HG02840 (cell line): ENCODE results near the gene SOWAHA.
"Not testable (repeated sequence)": the region's sequence is repeated elsewhere in the genome, so short reads cannot be mapped to it uniquely, and the experiment has no call there.

Source experiments
- ATAC-seq: cut with Tn5 transposase; IDR thresholded peaks from one replicate; pipeline ENCODE4 v1.9.1; 2021; ENCODE audit warnings: mild to moderate bottlenecking, moderate library complexity, moderate number of reproducible peaks; ENCODE audit not compliant: unreplicated experiment, low FRiP score

The SOWAHA gene

DNA sequence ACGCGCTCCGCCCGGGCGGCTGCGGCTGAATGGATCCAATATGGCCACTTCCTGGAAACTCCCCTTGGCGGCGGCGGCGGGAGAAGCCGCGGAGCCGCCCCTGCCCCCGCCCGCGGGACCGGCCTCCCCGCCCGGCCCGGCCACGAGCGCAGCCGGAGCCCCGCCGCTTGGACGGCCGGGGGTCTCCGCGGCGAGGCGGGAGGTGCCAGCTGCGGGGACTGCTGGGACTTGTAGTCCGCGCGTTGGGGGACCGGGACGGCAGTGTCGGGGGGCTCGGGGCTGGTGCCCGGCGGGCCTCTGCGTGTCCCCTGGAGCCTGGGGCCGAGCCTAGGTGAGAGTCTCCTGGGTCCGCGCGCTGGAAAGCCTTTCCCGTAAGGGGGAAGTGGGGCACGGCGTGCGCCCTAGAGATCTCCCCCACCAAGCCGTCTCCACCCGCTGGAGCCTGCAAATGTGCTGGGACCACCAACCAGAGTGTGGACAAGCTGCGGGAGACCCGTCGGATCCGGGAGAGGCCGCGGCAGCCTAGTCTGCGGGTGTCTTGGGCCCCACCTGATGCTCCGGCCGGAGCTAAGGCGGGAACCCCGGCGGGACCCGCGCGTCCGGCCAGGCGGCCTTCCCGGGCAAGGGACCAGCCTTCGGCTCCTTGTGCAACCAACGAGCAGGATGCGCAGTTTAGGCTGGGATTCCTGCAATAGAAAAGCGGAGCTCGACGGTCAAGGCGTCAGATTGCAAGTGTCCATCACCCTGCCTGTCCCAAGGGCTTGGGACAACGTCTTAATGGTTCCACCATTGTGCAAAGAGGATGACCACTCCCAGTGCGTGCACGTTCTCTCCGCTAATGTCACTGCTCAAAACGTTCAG is 35.7 kb upstream of the SOWAHA start, which contains the start of gene SEPTIN8:
Gene SEPTIN8, minus strand, starts transcription at position 31 of the 861 bp plus-strand sequence. CDS start 102 bp downstream, outside the sequence.
- peak; percentile 54 for ATAC-seq

DNA sequence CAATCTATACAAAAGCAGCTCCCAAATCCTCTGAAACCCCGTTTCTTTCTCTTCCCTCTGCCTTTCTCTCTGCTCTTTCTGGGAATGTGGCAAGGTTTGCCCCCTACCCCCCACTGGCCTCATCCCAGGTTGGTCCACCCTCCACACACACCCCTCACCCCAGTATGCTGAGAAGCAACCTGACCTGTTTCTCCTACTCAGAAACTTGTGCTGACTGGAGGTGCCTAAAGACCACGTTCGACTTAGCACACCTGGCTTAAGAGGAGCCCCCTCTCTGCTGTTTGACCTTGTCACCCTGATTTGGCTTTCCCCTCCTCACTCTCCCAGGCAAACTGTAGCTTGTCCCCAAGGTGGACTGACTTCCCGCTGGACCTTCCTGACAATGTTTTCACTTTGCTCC is 35.0 kb upstream of the SOWAHA start:
- ATAC-seq, result no peak

DNA sequence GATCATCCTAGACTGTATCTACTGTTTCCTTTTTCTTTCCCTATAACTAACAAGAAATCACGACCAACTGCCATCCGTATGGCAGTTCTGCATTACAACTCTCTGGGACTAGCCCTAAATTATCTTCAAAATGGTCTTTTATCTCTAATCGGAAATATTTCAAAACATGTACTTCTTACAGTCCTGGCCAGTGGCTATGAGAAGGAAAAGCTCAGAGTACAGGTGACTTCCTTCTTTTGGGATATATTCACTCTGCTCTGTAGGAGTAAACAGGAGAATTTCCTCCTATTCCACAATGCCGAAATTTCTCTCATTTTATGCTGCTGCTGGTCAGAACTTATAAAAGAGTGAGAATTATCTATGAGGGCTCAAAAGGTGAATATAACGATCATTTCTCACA is 34.2 kb upstream of the SOWAHA start:
- ATAC-seq, result no peak

DNA sequence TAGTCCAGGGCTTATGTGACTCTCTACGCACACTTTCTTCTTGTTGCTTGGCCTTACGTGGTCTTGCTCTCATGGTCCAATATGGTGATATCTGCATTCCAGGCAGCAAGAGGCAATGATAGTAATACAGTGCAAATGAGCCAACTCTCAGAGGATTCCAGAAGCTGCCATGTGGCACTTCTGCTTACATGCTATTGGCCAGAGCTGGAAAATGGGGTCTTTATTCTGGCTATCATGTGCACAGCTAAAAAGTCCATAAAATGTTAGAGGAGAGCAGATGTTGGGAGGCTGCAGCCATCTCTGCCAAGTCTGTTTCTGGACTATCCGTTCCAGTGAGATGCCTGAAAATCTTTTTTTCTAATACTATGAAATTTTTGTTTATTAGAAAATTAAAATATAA is 33.1 kb upstream of the SOWAHA start:
- ATAC-seq, result no peak

DNA sequence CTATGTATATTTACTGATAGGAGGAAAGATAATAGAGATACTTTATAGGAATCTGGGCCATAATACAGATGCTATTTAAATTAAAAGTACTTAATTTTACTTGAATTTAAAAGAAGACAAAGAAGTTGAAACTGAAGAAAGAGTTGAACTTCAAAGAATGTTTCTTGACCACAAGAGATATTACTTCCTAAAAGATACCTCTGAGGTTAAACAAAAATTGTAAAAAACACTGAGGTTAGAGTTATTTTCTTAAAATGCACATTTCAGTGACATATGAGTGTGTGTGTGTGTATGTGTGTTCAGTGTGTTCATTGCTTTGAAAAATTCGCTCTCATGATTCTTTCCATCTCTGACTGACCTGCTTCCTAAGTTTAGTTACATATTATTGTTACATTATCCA is 32.5 kb upstream of the SOWAHA start:
- no peak for ATAC-seq

DNA sequence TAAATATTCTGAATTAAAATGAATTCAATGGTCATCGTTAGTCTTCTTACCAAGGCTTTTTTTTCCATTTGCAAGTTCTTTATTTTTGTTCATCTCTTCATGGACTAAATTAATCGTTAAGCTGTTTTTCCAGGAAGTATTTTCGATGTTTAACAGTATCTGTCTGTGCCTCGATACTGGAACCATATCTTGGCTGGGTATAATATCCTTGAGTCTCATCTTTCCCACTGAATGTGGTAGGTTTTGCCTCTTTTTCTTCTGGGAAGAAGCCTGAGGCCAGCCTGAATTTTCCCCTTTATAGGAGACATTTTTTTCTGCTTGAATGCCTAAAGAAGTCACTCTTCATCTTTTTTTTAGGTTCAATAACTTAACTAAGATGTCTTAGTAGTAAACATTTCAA is 32.1 kb upstream of the SOWAHA start:
- ATAC-seq, result no peak

DNA sequence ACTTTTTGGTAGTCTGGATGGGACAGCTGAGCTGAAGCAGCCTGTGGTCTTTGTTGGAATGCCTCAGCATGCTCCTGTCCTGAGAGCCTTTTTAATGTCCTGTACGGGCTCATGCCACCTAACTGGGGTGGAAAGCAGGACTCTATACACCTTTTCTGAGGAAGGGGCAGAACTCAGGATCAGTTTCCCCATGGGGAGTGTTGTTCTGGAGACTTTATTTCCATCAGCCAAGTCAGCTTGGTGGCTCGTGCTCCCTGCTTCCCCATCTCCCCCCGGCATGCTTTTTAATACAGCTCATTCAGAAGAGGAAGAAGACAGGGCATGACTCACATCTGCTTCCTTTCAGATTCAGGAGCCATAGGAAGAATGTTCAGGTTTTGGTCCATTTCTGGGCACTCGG is 31.0 kb upstream of the SOWAHA start:
- no peak for ATAC-seq

DNA sequence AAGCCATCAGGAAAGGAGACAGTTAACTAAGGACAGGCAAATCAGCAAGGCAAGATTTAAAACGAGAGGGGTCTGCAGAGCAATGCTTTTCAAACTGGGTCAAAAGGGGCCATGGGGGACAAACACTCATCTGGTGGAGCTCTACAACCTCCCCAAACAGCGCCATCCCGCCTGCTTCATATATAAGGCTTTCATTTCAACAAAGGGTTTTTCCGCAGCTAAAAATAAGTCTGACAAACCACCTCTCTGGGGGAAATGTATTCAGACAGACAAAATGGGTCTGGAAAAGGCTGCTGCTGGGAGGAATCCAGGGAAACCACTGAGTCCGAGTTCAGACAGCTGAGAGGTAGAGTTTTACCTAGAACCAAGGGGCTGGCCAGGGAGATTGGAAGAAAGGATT is 27.7 kb upstream of the SOWAHA start:
- no peak for ATAC-seq

DNA sequence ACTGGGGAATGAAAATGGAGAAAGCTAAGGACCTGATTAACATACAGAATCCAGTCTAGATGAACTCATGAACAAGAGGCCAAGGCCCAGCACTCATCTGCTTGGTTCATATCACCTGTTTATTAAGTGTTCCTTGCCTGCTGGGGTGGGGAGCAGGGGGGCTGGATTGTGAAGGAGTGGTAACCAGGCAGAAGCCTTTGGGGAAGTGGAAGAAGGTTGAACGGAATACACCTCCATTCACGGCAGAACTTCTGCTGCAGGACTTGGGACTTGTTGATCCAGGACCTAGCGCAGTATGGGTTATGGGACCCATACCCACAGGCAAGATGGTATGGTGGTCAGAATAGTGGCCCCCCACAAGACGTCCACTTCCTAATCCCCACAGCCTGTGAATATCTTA is 27.2 kb upstream of the SOWAHA start:
- no peak for ATAC-seq

DNA sequence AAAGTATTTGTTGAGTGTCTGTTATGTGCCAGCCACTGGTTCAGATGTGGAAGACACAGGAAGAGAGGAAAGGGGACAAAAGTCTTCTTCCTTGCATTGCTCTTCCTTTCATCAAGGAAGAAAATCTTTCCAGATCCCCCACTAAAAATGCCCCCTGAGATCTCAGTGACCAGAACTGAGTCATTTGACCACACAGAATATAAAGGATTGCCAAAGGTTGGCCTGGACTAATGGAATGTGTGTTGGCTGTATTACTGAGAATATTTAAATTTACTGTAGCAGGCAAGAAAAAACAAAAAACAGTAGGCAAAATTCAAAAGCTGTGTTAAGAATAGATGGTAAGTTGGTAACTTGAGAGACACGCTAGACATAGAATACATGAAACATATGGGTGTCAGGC is 26.0 kb upstream of the SOWAHA start:
- no peak for ATAC-seq

DNA sequence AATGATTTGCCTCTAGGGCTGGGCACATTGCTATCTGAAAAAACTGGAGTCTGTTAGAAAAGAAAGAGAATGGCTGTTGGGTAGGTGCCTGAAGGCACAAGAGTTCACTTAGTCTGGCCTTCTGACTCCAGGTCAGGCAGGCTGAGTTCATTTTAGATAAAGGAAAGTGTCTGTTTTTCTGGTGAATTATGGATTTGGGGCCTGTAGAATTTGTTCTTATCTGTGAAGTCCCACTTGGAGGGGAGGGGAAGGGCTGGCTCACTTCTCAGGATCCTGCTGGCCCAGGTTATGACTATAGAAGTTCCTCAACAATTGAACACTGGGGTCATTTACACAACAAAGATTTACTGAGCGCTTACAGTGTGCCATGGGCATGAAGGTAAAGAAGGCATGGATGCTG is 24.6 kb upstream of the SOWAHA start:
- no peak for ATAC-seq

DNA sequence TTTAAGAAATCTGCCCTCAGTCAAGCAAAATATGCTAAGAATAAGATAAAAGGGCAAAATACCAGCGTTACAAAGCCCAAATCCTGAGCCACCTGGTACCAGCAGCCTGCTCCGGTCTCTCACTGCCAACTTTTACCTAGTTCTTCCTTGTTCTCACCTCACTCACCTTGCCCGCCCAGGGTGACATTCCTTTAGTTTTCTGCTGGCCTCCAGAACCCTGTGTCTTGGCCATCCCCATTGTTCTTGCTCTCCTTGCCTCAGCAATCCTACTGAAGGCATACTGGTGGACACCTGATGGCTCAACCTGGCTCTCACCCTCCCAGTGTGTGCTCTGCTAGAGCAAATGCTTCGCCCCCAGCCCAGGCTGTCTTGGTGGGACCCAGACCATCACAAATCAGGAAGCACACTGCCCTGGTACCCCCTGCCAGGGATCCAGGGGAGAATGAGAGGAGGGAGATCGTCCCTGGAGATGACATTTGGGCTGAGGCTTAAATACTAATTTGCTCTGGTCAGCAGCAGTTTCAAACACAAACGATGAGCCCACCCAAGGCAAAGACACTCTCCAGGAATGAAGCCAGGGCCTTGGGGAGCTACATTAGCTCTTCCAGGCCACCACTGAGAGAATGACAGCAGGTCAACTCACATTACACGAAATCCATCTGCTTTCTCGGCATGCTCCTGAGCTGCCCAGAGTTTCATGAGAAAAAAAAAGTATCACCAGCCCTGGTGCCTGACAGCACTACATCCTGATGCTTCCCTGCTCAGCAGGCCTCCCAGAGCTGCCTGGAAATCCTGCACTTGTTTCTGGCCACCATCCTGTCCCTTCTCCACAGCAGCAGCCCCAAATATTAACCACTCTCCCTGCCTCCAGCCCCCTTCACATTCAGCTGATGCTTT is 23.9 kb upstream of the SOWAHA start:
- no peak for ATAC-seq

DNA sequence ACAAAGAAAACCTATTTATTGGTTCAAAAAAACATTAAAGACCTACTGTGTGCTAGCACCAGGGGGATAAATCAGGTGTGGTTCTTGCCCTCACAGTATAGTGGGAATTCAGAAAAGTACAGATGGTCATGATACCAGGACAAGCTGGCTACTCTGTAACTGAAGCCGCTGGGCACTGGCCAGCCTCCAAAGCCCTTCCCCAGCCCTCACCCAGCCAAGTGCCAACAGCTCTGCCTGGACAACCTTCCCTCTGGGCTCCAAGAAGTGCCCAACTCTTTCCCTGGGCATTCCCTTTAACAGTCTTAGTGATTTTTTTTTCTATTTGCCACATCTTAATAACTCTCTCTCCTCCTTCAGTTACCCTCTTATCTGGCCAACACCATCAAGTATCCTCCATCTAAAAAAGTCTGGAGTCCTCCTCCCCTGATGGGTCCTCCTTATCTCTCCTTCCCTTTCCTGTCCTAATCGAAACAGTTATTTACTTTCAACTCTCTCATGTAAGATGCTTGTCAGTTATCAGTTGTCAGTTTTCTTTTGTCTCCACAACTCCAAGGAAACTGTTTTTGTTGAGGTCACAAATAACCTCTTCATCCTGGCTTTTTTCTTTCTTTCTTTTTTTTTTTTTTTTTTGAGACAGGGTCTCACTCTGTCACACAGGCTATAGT is 22.8 kb upstream of the SOWAHA start:
- ATAC-seq, result no peak

DNA sequence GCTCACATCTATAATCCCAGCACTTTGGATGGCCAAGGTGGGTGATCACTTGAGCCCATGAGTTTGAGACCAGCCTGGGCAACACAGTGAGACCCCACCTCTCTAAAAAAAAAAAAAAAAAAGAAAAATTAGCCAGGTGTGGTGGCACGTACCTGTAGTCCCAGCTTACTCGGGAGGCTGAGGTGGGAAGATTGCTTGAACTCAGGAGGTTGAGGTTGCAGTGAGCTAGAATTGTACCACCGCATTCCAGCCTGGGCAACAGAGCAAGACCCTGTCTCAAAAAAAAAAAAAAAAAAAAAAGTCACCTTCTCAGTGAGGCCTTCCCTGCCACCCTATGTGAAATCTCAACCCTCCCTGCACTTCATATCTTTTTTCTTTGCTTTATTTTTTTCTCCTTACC is 22.1 kb upstream of the SOWAHA start:
- no peak for ATAC-seq

DNA sequence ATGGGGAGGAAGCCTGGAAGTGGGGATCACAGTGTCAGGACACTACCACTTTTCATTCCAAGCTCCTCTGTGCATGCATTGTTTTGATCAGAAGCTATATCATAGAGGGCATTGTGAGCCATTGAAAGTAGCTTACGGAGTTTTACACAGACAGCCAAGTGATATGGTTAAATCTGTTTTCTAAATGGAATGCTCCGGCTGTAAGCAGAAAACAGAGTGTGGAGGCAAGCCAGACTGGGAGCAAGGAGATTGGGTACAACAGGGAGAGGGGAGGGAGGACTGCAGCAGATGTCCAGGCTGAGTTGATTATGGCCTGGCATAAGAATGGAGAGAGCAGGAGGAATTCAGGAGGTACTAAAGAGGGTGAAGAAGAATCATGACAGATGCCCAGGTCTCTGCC is 15.5 kb upstream of the SOWAHA start:
- no peak for ATAC-seq

DNA sequence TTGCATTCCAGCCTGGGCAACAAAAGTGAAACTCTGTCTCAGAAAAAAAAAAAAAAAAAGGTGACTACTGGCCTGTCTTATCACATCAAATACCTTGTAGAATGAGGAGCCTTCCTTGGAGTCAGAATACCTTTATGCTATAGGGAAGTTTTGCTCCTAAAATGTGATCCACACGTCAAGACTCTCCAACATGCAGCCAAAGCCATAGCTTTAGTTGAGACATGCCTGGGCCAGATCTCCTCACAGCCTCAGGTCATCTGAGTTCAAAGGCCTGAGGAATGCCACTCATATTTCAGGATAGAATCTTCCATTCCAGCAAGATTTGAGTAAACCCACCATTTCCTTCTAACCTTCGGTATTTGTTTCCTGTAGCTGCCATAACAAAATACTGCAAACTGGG is 13.7 kb upstream of the SOWAHA start:
- ATAC-seq, result no peak

DNA sequence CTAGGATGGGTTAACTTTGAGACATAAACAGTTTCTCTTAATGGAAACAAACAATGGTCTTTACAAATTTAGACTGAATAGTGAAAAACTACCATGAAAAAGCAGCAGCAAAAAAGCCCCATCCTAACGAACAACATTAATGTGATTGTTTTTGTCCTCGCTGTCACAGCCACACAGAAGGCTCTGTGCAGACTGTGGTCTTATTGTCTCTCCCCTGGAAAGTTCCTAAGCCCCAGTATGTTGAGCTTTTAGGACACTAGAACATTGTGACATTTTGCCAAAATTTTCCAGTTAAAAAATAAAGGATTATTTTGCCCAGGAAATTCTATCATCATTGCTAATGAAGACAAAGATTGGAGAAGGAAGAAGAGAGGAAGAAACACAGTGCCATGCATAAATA is 12.6 kb upstream of the SOWAHA start:
- ATAC-seq, result no peak

DNA sequence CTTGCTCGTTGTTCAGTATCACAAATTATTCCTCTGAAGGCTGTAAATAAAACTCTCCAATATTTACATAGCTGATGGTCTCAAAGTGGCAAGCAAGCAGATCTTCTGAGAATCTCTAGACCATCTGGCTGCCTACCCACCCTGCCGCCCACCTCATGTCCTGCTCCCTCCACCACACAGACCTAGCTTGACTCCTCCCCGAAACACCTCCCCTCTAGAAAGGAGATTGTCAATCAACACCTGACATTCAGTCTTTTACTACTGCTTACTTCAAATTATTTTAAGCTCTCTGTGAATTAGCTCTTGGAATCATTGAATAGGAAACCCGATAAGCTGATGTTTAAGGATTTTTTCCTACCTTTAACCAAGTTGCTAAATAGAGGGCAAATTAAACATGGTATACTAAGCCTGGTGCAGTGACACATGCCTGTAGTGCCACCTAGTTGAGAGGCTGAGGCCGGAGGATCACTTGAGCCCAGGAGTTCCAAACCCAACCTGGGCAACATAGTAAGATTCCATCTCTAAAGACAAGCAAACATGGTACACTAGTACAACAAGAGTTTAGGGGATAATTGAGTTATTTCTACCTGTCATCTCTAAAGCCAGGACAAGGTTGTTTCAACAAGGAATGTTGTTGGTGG is 10.9 kb upstream of the SOWAHA start:
- no peak for ATAC-seq

DNA sequence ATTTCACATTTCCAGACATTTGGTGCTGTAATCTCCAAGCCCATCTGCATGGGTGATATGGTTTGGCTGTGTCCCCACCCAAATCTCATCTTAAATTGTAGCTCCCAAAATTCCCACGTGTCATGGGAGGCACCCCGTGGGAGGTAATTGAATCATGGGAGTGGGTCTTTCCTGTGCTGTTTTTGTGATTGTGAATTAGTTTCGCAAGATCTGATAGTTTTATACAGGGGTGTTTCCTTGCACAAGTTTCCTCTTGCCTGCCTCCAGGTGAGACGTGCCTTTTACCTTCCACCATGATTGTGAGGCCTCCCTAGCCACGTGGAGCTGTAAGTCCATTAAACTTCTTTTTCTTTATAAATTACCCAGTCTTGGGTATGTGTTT is 10.4 kb upstream of the SOWAHA start:
- not testable (repeated sequence) for ATAC-seq

DNA sequence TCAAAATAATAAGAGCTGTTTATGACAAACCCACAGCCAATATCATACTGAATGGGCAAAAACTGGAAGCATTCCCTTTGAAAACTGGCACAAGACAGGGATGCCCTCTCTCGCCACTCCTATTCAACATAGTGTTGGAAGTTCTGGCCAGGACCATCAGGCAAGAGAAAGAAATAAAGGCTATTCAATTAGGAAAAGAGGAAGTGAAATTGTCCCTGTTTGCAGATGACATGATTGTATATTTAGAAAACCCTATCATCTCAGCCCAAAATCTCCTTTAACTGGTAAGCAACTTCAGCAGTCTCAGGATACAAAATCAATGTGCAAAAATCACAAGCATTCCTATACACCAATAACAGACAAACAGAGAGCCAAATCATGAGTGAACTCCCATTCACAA is 8.9 kb upstream of the SOWAHA start:
- not testable (repeated sequence) for ATAC-seq

DNA sequence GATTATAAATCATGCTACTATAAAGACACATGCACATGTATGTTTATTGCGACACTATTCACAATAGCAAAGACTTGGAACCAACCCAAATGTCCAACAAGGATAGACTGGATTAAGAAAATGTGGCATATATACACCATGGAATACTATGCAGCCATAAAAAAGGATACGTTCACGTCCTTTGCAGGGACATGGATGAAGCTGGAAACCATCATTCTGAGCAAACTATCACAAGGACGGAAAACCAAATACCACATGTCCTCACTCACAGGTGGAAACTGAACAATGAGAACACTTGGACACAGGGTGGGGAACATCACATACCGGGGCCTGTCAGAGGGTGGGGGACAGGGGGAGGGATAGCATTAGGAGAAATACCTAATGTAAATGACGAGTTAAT is 7.2 kb upstream of the SOWAHA start:
- ATAC-seq, result not testable (repeated sequence)
